IMR-90 (cell line): ENCODE data around the gene EYS. TPM values are rescaled to one million over a fixed set of nuclear protein-coding genes. Genes with fewer than 3 reads are reported as not detected.

ENCODE experiments used
- ATAC-seq: fragments of 200-7000 bp; cut with Tn5 transposase; 2 replicates; pipeline ENCODE4 v1.9.1; 2020; ENCODE audit warnings: low read depth, mild to moderate bottlenecking, moderate library complexity
- BruUV-seq: library from RNA; stranded (reverse); fragments of 400-500 nt; replicated peaks from 2 replicates; lab custom pipeline; 2021; lab: Mats Ljungman, UMichigan
- CTCF ChIA-PET: fragments of 300-600 bp; formaldehyde crosslinking; extraction: SDS; loops from one replicate; lab custom pipeline; 2021; ENCODE audit warnings: antibody characterized with exemption; lab: Yijun Ruan, JAX
- POLR2A ChIA-PET: fragments of 300-600 bp; sonication (Branson Sonifier 250); formaldehyde crosslinking; loops from one replicate; lab custom pipeline; 2022; ENCODE audit warnings: antibody characterized with exemption; ENCODE audit not compliant: unreplicated experiment; lab: Charles Lee
- DNase-seq: peaks from one replicate; pipeline ENCODE4 v3.0.0; 2013
- H2AFZ ChIP-seq: replicated peaks from 2 replicates; pipeline ENCODE3; 2013; ENCODE audit warnings: low read length, mild to moderate bottlenecking; ENCODE audit not compliant: poor library complexity
- H2AK5ac ChIP-seq: 2 replicates; pipeline ENCODE4 v1.6.1; 2013; ENCODE audit warnings: low read depth, low read length, inconsistent platforms
- H2AK9ac ChIP-seq: replicated peaks from 2 replicates; pipeline ENCODE3; 2013; ENCODE audit warnings: mild to moderate bottlenecking, low read depth, low read length, moderate library complexity; ENCODE audit not compliant: poor library complexity
- H2BK120ac ChIP-seq: 2 replicates; pipeline ENCODE4 v1.6.1; 2013; ENCODE audit warnings: low read depth, low read length, inconsistent platforms
- H2BK15ac ChIP-seq: 3 replicates; pipeline ENCODE4 v1.6.1; 2013; ENCODE audit warnings: low read depth, low read length, inconsistent platforms
- H2BK20ac ChIP-seq: 2 replicates; pipeline ENCODE4 v1.6.1; 2013; ENCODE audit warnings: low read depth, mild to moderate bottlenecking, inconsistent platforms, low read length, moderate library complexity
- H2BK5ac ChIP-seq: 2 replicates; pipeline ENCODE4 v1.6.1; 2013; ENCODE audit warnings: mild to moderate bottlenecking, low read depth, low read length, inconsistent platforms; ENCODE audit not compliant: poor library complexity, severe bottlenecking
- H3K14ac ChIP-seq: replicated peaks from 2 replicates; pipeline ENCODE4 v1.6.1; 2013; ENCODE audit warnings: low read depth, low read length, inconsistent platforms
- H3K18ac ChIP-seq: 2 replicates; pipeline ENCODE4 v1.6.1; 2013; ENCODE audit warnings: low read depth, low read length, control low read depth
- H3K23ac ChIP-seq: 2 replicates; pipeline ENCODE4 v1.6.1; 2013; ENCODE audit warnings: low read depth, low read length, inconsistent platforms
- H3K27ac ChIP-seq: 2 replicates; pipeline ENCODE4 v1.5.1; 2013; ENCODE audit warnings: mild to moderate bottlenecking, control low read depth, low read length; ENCODE audit not compliant: insufficient read depth
- H3K27me3 ChIP-seq: 2 replicates; pipeline ENCODE4 v1.6.1; 2013; ENCODE audit warnings: low read length; ENCODE audit not compliant: control insufficient read depth, insufficient read depth
- H3K36me3 ChIP-seq: 2 replicates; pipeline ENCODE4 v1.6.1; 2013; ENCODE audit warnings: low read length, mixed read lengths; ENCODE audit not compliant: control insufficient read depth, insufficient read depth
- H3K4ac ChIP-seq: 2 replicates; pipeline ENCODE4 v1.6.1; 2013; ENCODE audit warnings: low read depth, low read length, inconsistent platforms
- H3K4me1 ChIP-seq: 2 replicates; pipeline ENCODE4 v1.6.1; 2013; ENCODE audit warnings: low read length, mixed read lengths; ENCODE audit not compliant: control insufficient read depth, insufficient read depth
- H3K4me2 ChIP-seq: 2 replicates; pipeline ENCODE4 v1.6.1; 2013; ENCODE audit warnings: low read depth, mild to moderate bottlenecking, control low read depth, low read length, moderate library complexity
- H3K4me3 ChIP-seq: 2 replicates; pipeline ENCODE4 v1.5.1; 2013; ENCODE audit warnings: low read depth, mild to moderate bottlenecking, control low read depth, low read length, moderate library complexity; ENCODE audit not compliant: insufficient read depth
- H3K56ac ChIP-seq: 2 replicates; pipeline ENCODE4 v1.6.1; 2013; ENCODE audit warnings: low read length, inconsistent platforms; ENCODE audit not compliant: insufficient read depth; ENCODE audit errors: extremely low read depth
- H3K79me1 ChIP-seq, 2 experiments: 2 replicates each; pipeline ENCODE4 v1.6.1; 2013; ENCODE audit warnings: low read length in 2 of 2, inconsistent platforms in 1 of 2, low read depth in 1 of 2
- H3K9ac ChIP-seq: 2 replicates; pipeline ENCODE4 v1.6.1; 2013; ENCODE audit warnings: low read depth, low read length, control low read depth
- H3K9me1 ChIP-seq: 2 replicates; pipeline ENCODE4 v1.6.1; 2013; ENCODE audit warnings: low read length, inconsistent platforms; ENCODE audit not compliant: insufficient read depth
- H3K9me3 ChIP-seq: 2 replicates; pipeline ENCODE4 v1.6.1; 2013; ENCODE audit warnings: low read length; ENCODE audit not compliant: control insufficient read depth, insufficient read depth
- H4K20me1 ChIP-seq: 2 replicates; pipeline ENCODE4 v1.6.1; 2013; ENCODE audit warnings: low read length, inconsistent platforms; ENCODE audit not compliant: insufficient read depth
- H4K5ac ChIP-seq: 2 replicates; pipeline ENCODE4 v1.6.1; 2013; ENCODE audit warnings: mild to moderate bottlenecking, low read depth, low read length, control low read depth
- H4K8ac ChIP-seq, 2 experiments: 2 replicates each; pipeline ENCODE4 v1.6.1; 2013; ENCODE audit warnings: low read depth in 2 of 2, low read length in 2 of 2, control low read depth in 1 of 2, inconsistent platforms in 1 of 2
- H4K91ac ChIP-seq: 2 replicates; pipeline ENCODE4 v1.6.1; 2013; ENCODE audit warnings: low read depth, low read length, inconsistent platforms; ENCODE audit not compliant: insufficient read depth
- CHD1 ChIP-seq: IDR thresholded peaks from 2 replicates; pipeline ENCODE4 v1.6.1; 2012; ENCODE audit warnings: low read depth, low read length, improper control_type of control experiment
- FOS ChIP-seq: fragments of 150-350 bp; IDR thresholded peaks from 2 replicates; pipeline ENCODE4 v1.6.1; 2016; ENCODE audit warnings: low read depth, low read length
- MAFK ChIP-seq: IDR thresholded peaks from 2 replicates; pipeline ENCODE4 v1.6.1; 2012; ENCODE audit warnings: low read depth, low read length, improper control_type of control experiment
- MAZ ChIP-seq: IDR thresholded peaks from 2 replicates; pipeline ENCODE4 v1.6.1; 2012; ENCODE audit warnings: low read depth, mild to moderate bottlenecking, low read length, improper control_type of control experiment, moderate library complexity, borderline replicate concordance
- RFX5 ChIP-seq: IDR thresholded peaks from 2 replicates; pipeline ENCODE4 v1.8.0; 2012; ENCODE audit warnings: low read depth, mild to moderate bottlenecking, low read length, moderate library complexity
- whole genome bisulfite sequencing, 2 experiments: methylation state at CpG; one replicate each; pipeline versions ENCODE4 v1.1.5 to v1.1.7; 2013; ENCODE audit warnings: missing lambda C conversion rate in 2 of 2; ENCODE audit not compliant: insufficient read length in 1 of 2; ENCODE audit errors: extremely low coverage in 2 of 2; 5-methylcytosine and 5-hydroxymethylcytosine counted together
- dilution Hi-C: fragments of 300-500 bp; cut with HindIII; formaldehyde crosslinking; loops from one replicate; pipeline ENCODE4 v1.14.3; 2018; ENCODE audit warnings: low sequenced_read_pairs; ENCODE audit not compliant: unreplicated experiment
- in situ Hi-C: fragments of 300-500 bp; cut with MboI; formaldehyde crosslinking; loops from 3 replicates; pipeline ENCODE4 v1.14.3; 2019; ENCODE audit warnings: low sequenced_read_pairs, inconsistent platforms, mixed read lengths
- intact Hi-C: fragments of 100-400 bp; cut with micrococcal nuclease; formaldehyde crosslinking; loops from 2 replicates; pipeline ENCODE4 v1.10.0; 2022
- polyA plus RNA-seq, 3 experiments: library from polyadenylated mRNA; depleted of rRNA; stranded (reverse); fragments of >200 nt; gene quantifications; 2 replicates each; pipeline ENCODE4 v1.2.3, GENCODE V29; 2012; ENCODE audit warnings: low replicate concordance in 1 of 3
- total RNA-seq: library from RNA; depleted of rRNA; stranded (reverse); fragments of >200 nt; gene quantifications from 2 replicates; pipeline ENCODE4 v1.2.3, GENCODE V29; 2012
- TF ChIP-seq, protein P1 (sequence below): conservative IDR thresholded peaks from 2 replicates; pipeline ENCODE4 v1.5.1; 2012; ENCODE audit warnings: mild to moderate bottlenecking, low read depth, low read length, improper control_type of control experiment
- TF ChIP-seq, protein P2 (sequence below): fragments of 150-350 bp; IDR thresholded peaks from 2 replicates; pipeline ENCODE4 v1.6.1; 2017; ENCODE audit warnings: mild to moderate bottlenecking, antibody characterized with exemption, low read length, low read depth

The EYS gene
- total and polyA plus RNA-seq, 2 of the 4 experiments (the other 2 are of a cell fraction), result under 0.01 TPM; not detected in 1

DNA sequence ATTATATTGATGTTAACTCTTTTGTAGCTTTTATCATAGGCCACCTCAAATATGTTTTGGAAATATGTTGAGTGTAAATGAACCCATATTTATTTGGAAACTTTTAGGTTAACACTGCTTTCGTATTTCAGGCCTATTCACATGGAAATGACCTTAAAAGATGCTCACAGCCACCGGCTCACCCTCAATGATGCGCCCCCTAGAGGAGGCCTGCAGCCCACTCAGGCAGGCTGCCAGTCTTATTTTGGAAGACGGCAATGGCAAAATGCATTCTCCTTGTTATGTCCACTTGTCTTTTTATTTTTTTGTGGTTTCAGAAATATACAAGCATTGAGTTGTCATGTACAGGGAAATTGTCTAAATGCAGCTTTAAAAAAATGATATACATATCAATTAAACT, 1201.7 kb downstream of the EYS start:
- Histone ChIP-seq H2BK5ac (no peak overlapping the region), H2BK15ac (no peak overlapping the region; the same call in 2 of the 3 replicates), H3K36me3 (no peaks in the 10 kb centered on the region), H2BK120ac (no peak overlapping the region), H4K5ac (no peak overlapping the region), H2AK5ac (no peak overlapping the region), H3K79me1 (no peaks in the 10 kb centered on the region), H3K4ac (no peak overlapping the region), H4K91ac (no peak overlapping the region), H3K9me1 (no peaks in the 10 kb centered on the region), H3K4me3 (no peak overlapping the region), H3K9ac (no peak overlapping the region), H4K20me1 (no peaks in the 10 kb centered on the region), H3K14ac (no peak overlapping the region), H3K23ac (no peak overlapping the region), H3K4me1 (peaks cover 5% of the 10 kb centered on the region; the same call in 1 of the 2 replicates), H2AK9ac (no peak overlapping the region), H3K27me3 (no peaks in the 10 kb centered on the region), H3K4me2 (no peak overlapping the region), H2AFZ (no peak overlapping the region), H3K18ac (no peak overlapping the region), H3K27ac (no peak overlapping the region), H4K8ac (no peak overlapping the region), H2BK20ac (no peak overlapping the region), H3K9me3 (no peaks in the 10 kb centered on the region), H3K56ac (no peak overlapping the region)
- ATAC-seq, result no peak
- POLR2A ChIA-PET, result no interaction called here
- whole genome bisulfite sequencing, 2 experiments, result 32% methylated on average over 2 of the region's 4 CpGs; no CpG with 5 or more reads in 1 of the 2 experiments
- TF ChIP-seq, protein P1, sequence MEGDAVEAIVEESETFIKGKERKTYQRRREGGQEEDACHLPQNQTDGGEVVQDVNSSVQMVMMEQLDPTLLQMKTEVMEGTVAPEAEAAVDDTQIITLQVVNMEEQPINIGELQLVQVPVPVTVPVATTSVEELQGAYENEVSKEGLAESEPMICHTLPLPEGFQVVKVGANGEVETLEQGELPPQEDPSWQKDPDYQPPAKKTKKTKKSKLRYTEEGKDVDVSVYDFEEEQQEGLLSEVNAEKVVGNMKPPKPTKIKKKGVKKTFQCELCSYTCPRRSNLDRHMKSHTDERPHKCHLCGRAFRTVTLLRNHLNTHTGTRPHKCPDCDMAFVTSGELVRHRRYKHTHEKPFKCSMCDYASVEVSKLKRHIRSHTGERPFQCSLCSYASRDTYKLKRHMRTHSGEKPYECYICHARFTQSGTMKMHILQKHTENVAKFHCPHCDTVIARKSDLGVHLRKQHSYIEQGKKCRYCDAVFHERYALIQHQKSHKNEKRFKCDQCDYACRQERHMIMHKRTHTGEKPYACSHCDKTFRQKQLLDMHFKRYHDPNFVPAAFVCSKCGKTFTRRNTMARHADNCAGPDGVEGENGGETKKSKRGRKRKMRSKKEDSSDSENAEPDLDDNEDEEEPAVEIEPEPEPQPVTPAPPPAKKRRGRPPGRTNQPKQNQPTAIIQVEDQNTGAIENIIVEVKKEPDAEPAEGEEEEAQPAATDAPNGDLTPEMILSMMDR, result peak; percentile 26; the same call in 1 of the 2 replicates
- TF ChIP-seq MAFK, result no peak
- no peak for TF ChIP-seq CHD1
- no peak for TF ChIP-seq MAZ
- TF ChIP-seq RFX5, result no peak
- no peak for TF ChIP-seq FOS
- TF ChIP-seq, protein P2, sequence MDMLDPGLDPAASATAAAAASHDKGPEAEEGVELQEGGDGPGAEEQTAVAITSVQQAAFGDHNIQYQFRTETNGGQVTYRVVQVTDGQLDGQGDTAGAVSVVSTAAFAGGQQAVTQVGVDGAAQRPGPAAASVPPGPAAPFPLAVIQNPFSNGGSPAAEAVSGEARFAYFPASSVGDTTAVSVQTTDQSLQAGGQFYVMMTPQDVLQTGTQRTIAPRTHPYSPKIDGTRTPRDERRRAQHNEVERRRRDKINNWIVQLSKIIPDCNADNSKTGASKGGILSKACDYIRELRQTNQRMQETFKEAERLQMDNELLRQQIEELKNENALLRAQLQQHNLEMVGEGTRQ, result no peak
- no TSS peak for BruUV-seq
- dilution Hi-C loops (no loop called here), in situ Hi-C loops (no loop called here), intact Hi-C loops (no loop called here)
- CTCF ChIA-PET, result no interaction called here
- no peak for DNase-seq
